ENCODE results near the gene GK2. TPM values are rescaled to one million over a fixed set of nuclear protein-coding genes. Genes with fewer than 3 reads are reported as not detected.

The GK2 gene
- total RNA-seq, 3 donors from 2014 or later (not counting 1 experiment from before 2014, with no cell fraction given): not detected

GRCh38 chr4:79381161-79381560, 26.9 kb downstream of the GK2 start:
- no peak for TF ChIP-seq CTCF (IDR thresholded peaks at IDR 0.05)
- Mint-ChIP-seq H3K36me3 (no peaks in the 10 kb centered on the region), H3K4me1 (no peaks in the 10 kb centered on the region), H3K27ac (no peak overlapping the region), H3K4me3 (no peak overlapping the region), H3K27me3 (ENCODE audit: low read depth in 2 of 2) (no peaks in the 10 kb centered on the region), H3K9me3 (peaks cover 9% of the 10 kb centered on the region in 2 donors)
- WGBS (ENCODE audit: insufficient coverage): no CpG with 5 or more reads among the region's 1 CpG
- no peaks in the 10 kb centered on the region for H3K4me1 ChIP-seq (ENCODE audit: control insufficient read depth, insufficient read depth, low read length)
- H3K9me3 ChIP-seq (ENCODE audit: control insufficient read depth, insufficient read depth, low read length): no peaks in the 10 kb centered on the region
- H3K36me3 ChIP-seq (ENCODE audit: control insufficient read depth, insufficient read depth, low read length): no peaks in the 10 kb centered on the region
- H3K27ac ChIP-seq (ENCODE audit: low read length): no peak overlapping the region
- H3K4me3 ChIP-seq (ENCODE audit: low read length): no peak overlapping the region
- intact Hi-C loops (cut with micrococcal nuclease): no loop called here
- DNase-seq (no peak), ATAC-seq (no peak)
- no peaks in the 10 kb centered on the region for H3K27me3 ChIP-seq (ENCODE audit: control insufficient read depth, insufficient read depth, low read length)

- H3K4me1 Mint-ChIP-seq: no peaks in the 10 kb centered on the region
- H3K27ac Mint-ChIP-seq: no peak overlapping the region
- no peaks in the 10 kb centered on the region for H3K36me3 Mint-ChIP-seq
- H3K36me3 ChIP-seq (ENCODE audit: control insufficient read depth, insufficient read depth, low read length): no peaks in the 10 kb centered on the region
- H3K4me1 ChIP-seq (ENCODE audit: control insufficient read depth, insufficient read depth, low read length): no peaks in the 10 kb centered on the region
- no peaks in the 10 kb centered on the region for H3K27me3 ChIP-seq (ENCODE audit: control insufficient read depth, insufficient read depth, low read length)
- no peak overlapping the region for H3K4me3 ChIP-seq (ENCODE audit: low read length)
- 37% methylated on average over 2 of the region's 2 CpGs for WGBS (ENCODE audit: insufficient coverage)
- no peak overlapping the region for H3K4me3 Mint-ChIP-seq
- no peak for TF ChIP-seq CTCF (IDR thresholded peaks at IDR 0.05)
- peaks cover 3 to 5% of the 10 kb centered on the region in 2 donors for H3K9me3 Mint-ChIP-seq
- H3K27ac ChIP-seq (ENCODE audit: low read length): no peak overlapping the region
- DNase-seq (no peak), ATAC-seq (no peak)
- H3K9me3 ChIP-seq (ENCODE audit: control insufficient read depth, insufficient read depth, low read length): no peaks in the 10 kb centered on the region
- no peaks in the 10 kb centered on the region for H3K27me3 Mint-ChIP-seq (ENCODE audit: low read depth in 2 of 2)
- intact Hi-C loops (cut with micrococcal nuclease): no loop called here
Observed at GRCh38 chr4:79370026-79370425, 38.0 kb downstream of the GK2 start.

- WGBS (ENCODE audit: insufficient coverage): no CpG with 5 or more reads among the region's 2 CpGs
- Histone ChIP-seq H3K36me3 (ENCODE audit: control insufficient read depth, insufficient read depth, low read length) (no peaks in the 10 kb centered on the region), H3K9me3 (ENCODE audit: control insufficient read depth, insufficient read depth, low read length) (no peaks in the 10 kb centered on the region), H3K4me1 (ENCODE audit: control insufficient read depth, insufficient read depth, low read length) (no peaks in the 10 kb centered on the region), H3K27ac (ENCODE audit: low read length) (no peak overlapping the region), H3K27me3 (ENCODE audit: control insufficient read depth, insufficient read depth, low read length) (no peaks in the 10 kb centered on the region), H3K4me3 (ENCODE audit: low read length) (no peak overlapping the region)
- no peaks in the 10 kb centered on the region for H3K27me3 Mint-ChIP-seq (ENCODE audit: low read depth in 2 of 2)
- no peak overlapping the region for H3K4me3 Mint-ChIP-seq
- peaks cover 3 to 4% of the 10 kb centered on the region in 2 donors for H3K9me3 Mint-ChIP-seq
- no peaks in the 10 kb centered on the region for H3K36me3 Mint-ChIP-seq
- no peak overlapping the region for H3K27ac Mint-ChIP-seq
- ATAC-seq (no peak), DNase-seq (no peak)
- intact Hi-C loops (cut with micrococcal nuclease): no loop called here
- no peak for TF ChIP-seq CTCF (IDR thresholded peaks at IDR 0.05)
- no peaks in the 10 kb centered on the region for H3K4me1 Mint-ChIP-seq
Observed at GRCh38 chr4:79367096-79367495, 40.9 kb downstream of the GK2 start.

- no peak for TF ChIP-seq CTCF (IDR thresholded peaks at IDR 0.05)
- Mint-ChIP-seq H3K27me3 (ENCODE audit: low read depth in 2 of 2) (no peaks in the 10 kb centered on the region), H3K4me1 (no peaks in the 10 kb centered on the region), H3K9me3 (peaks cover 3 to 4% of the 10 kb centered on the region in 2 donors), H3K27ac (no peak overlapping the region), H3K36me3 (no peaks in the 10 kb centered on the region), H3K4me3 (no peak overlapping the region)
- Histone ChIP-seq H3K27me3 (ENCODE audit: control insufficient read depth, insufficient read depth, low read length) (no peaks in the 10 kb centered on the region), H3K36me3 (ENCODE audit: control insufficient read depth, insufficient read depth, low read length) (no peaks in the 10 kb centered on the region), H3K27ac (ENCODE audit: low read length) (no peak overlapping the region), H3K9me3 (ENCODE audit: control insufficient read depth, insufficient read depth, low read length) (no peaks in the 10 kb centered on the region), H3K4me1 (ENCODE audit: control insufficient read depth, insufficient read depth, low read length) (no peaks in the 10 kb centered on the region), H3K4me3 (ENCODE audit: low read length) (no peak overlapping the region)
- no peak for DNase-seq
- no peak for ATAC-seq
- intact Hi-C loops (cut with micrococcal nuclease): loop anchor here (1.0 kb wide), 1 partner anchor 28 kb away; no protein-coding TSS in a partner anchor
Observed at GRCh38 chr4:79366422-79366821, 41.6 kb downstream of the GK2 start.

All from natural killer cell (primary cell).